Measurements from ENCODE around the gene LRATD1. TPM values are rescaled to one million over a fixed set of nuclear protein-coding genes. Genes with fewer than 3 reads are reported as not detected.
"Not testable (repeated sequence)": the region's sequence is repeated elsewhere in the genome, so short reads cannot be mapped to it uniquely, and the experiment has no call there.

The LRATD1 gene
- polyA plus RNA-seq, 3 donors: not detected

DNA sequence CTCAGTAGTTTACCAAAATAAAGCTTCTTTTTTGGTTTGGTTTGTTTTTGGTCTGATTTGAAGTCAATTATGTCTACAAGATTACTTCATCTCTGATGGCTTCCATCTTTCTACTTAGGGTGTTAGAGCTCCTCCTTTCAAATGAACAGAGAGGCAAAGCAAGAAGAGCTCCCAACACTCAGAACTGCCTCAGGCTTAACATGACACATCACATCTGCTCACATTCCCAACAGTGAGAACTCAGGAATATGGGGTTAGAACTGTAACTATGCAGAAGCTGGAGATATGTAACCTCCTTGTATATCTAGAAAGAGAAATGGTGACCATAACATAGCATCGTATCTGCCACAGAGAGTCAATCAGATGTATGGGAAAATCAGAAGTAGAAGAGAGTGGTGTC is 11.4 kb upstream of the LRATD1 start:
- H3K4me1 Mint-ChIP-seq: no peaks in the 10 kb centered on the region
- H3K4me2 ChIP-seq (replicated peaks; ENCODE audit: extremely low read depth, low read length, poor library complexity, severe bottlenecking): no peak overlapping the region

DNA sequence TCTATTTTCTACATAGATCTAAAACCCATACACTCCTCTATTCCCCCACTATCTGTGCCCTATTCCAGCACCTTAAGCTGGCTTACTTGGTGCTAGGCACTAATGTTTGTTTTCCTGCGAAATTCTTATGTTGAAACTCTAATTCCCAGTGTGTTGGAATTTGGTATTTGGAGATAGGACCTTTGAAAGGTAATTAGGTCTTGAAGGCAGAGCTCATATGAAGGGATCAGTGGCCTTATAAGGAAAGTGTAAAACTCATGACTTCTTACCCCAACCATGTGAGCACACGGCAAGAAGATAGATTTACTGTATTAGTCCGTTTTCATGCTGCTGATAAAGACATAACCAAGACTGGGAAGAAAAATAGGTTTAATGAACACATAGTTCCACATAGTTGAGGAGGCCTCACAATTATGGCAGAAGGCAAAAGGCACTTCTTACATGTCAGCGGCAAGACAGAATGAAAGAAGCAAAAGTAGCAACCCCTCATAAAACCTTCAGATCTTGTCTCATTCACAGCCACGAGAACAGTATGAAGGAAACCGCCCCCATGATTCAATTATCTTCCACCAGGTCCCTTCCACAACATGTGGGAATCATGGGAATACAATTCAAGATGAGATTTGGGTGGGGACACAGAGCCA is 10.5 kb upstream of the LRATD1 start:
- intact Hi-C loops (cut with micrococcal nuclease): no loop called here
- no peak overlapping the region for H3K27ac ChIP-seq (ENCODE audit: low read depth in 1 of 2, low read length in 2 of 2)
- no peaks in the 10 kb centered on the region for H3K4me1 ChIP-seq (ENCODE audit: control insufficient read depth in 1 of 2, insufficient read depth in 2 of 2, low read length in 2 of 2)
- H2AFZ ChIP-seq (ENCODE audit: insufficient read depth, low read depth, low read length, poor library complexity, severe bottlenecking): no peak overlapping the region
- H3K9ac ChIP-seq (ENCODE audit: insufficient read depth, low read length, poor library complexity, severe bottlenecking): no peak overlapping the region
- no peak overlapping the region for H3K4me2 ChIP-seq (replicated peaks; ENCODE audit: extremely low read depth, low read length, poor library complexity, severe bottlenecking)
- no peaks in the 10 kb centered on the region for H3K9me3 ChIP-seq (replicated peaks in 1 of 2; ENCODE audit: control insufficient read depth in 1 of 2, insufficient read depth in 1 of 2, low read length in 2 of 2)
- no peaks in the 10 kb centered on the region for H3K27me3 ChIP-seq (ENCODE audit: control insufficient read depth in 2 of 2, insufficient read depth in 2 of 2, low read length in 2 of 2)
- no peak for DNase-seq
- no peaks in the 10 kb centered on the region for H3K79me2 ChIP-seq (ENCODE audit: insufficient read depth, low read length)
- no peak overlapping the region for H3K27ac Mint-ChIP-seq
- peaks cover 0 to 4% (median 0%) of the 10 kb centered on the region in 7 donors for H3K9me3 Mint-ChIP-seq
- H3K36me3 ChIP-seq (replicated peaks in 1 of 2; ENCODE audit: control insufficient read depth in 1 of 2, insufficient read depth in 2 of 2, low read length in 2 of 2): no peaks in the 10 kb centered on the region
- H3K4me3 ChIP-seq (replicated peaks in 1 of 3; ENCODE audit: low read depth in 2 of 3, low read length in 3 of 3): no peak overlapping the region
- H4K20me1 ChIP-seq (ENCODE audit: insufficient read depth, low read length): no peaks in the 10 kb centered on the region
- no peaks in the 10 kb centered on the region for H3K4me1 Mint-ChIP-seq
- no peaks in the 10 kb centered on the region for H3K36me3 Mint-ChIP-seq
- 60% methylated on average over 1 of the region's 6 CpGs for WGBS (ENCODE audit: insufficient coverage)
- H3K27me3 Mint-ChIP-seq (ENCODE audit: low read depth in 3 of 3): peaks cover 0 to 2% (median 0%) of the 10 kb centered on the region in 3 donors
- TF ChIP-seq, protein P1, sequence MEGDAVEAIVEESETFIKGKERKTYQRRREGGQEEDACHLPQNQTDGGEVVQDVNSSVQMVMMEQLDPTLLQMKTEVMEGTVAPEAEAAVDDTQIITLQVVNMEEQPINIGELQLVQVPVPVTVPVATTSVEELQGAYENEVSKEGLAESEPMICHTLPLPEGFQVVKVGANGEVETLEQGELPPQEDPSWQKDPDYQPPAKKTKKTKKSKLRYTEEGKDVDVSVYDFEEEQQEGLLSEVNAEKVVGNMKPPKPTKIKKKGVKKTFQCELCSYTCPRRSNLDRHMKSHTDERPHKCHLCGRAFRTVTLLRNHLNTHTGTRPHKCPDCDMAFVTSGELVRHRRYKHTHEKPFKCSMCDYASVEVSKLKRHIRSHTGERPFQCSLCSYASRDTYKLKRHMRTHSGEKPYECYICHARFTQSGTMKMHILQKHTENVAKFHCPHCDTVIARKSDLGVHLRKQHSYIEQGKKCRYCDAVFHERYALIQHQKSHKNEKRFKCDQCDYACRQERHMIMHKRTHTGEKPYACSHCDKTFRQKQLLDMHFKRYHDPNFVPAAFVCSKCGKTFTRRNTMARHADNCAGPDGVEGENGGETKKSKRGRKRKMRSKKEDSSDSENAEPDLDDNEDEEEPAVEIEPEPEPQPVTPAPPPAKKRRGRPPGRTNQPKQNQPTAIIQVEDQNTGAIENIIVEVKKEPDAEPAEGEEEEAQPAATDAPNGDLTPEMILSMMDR (IDR thresholded peaks at IDR 0.05): no peak
- H3K4me3 Mint-ChIP-seq: no peak overlapping the region

More for the DNA sequence above, 11.4 kb upstream of the LRATD1 start:
- Histone ChIP-seq H2AFZ (ENCODE audit: insufficient read depth, low read depth, low read length, poor library complexity, severe bottlenecking) (no peak overlapping the region), H3K36me3 (replicated peaks in 1 of 2; ENCODE audit: control insufficient read depth in 1 of 2, insufficient read depth in 2 of 2, low read length in 2 of 2) (no peaks in the 10 kb centered on the region), H3K79me2 (ENCODE audit: insufficient read depth, low read length) (no peaks in the 10 kb centered on the region), H3K27ac (ENCODE audit: low read depth in 1 of 2, low read length in 2 of 2) (no peak overlapping the region), H3K9me3 (replicated peaks in 1 of 2; ENCODE audit: control insufficient read depth in 1 of 2, insufficient read depth in 1 of 2, low read length in 2 of 2) (no peaks in the 10 kb centered on the region), H3K4me3 (replicated peaks in 1 of 3; ENCODE audit: low read depth in 2 of 3, low read length in 3 of 3) (no peak overlapping the region), H3K9ac (ENCODE audit: insufficient read depth, low read length, poor library complexity, severe bottlenecking) (no peak overlapping the region), H4K20me1 (ENCODE audit: insufficient read depth, low read length) (no peaks in the 10 kb centered on the region), H3K27me3 (ENCODE audit: control insufficient read depth in 2 of 2, insufficient read depth in 2 of 2, low read length in 2 of 2) (no peaks in the 10 kb centered on the region), H3K4me1 (ENCODE audit: control insufficient read depth in 1 of 2, insufficient read depth in 2 of 2, low read length in 2 of 2) (no peaks in the 10 kb centered on the region)
- intact Hi-C loops (cut with micrococcal nuclease): no loop called here
- Mint-ChIP-seq H3K27ac (no peak overlapping the region), H3K9me3 (peaks cover 0 to 4% (median 0%) of the 10 kb centered on the region in 7 donors), H3K36me3 (no peaks in the 10 kb centered on the region), H3K27me3 (ENCODE audit: low read depth in 3 of 3) (peaks cover 0 to 2% (median 0%) of the 10 kb centered on the region in 3 donors), H3K4me3 (no peak overlapping the region)
- no peak for DNase-seq
- TF ChIP-seq, protein P1 (IDR thresholded peaks at IDR 0.05): no peak
- 100% methylated on average over 1 of the region's 1 CpG for WGBS (ENCODE audit: insufficient coverage)

DNA sequence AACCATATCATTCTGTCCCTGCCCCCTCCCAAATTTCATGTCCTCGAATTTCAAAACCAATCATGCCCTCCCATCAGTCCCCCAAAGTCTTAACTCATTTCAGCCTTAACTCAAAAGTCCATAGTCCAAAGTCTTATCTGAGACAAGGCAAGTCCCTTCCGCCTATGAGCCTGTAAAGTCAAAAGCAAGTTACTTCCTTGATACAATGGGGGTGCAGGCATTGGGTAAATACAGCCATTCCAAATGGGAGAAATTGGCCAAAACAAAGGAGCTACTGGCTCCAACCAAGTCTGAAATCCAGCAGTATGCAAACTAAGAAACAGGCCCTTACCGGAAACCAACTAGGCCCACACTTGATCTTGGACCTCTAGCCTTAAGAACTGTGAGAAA is 10.0 kb upstream of the LRATD1 start:
- H3K4me1 ChIP-seq (ENCODE audit: control insufficient read depth in 1 of 2, insufficient read depth in 2 of 2, low read length in 2 of 2); H3K36me3 Mint-ChIP-seq; H4K20me1 ChIP-seq (ENCODE audit: insufficient read depth, low read length); H2AFZ ChIP-seq (ENCODE audit: insufficient read depth, low read depth, low read length, poor library complexity, severe bottlenecking); H3K27me3 ChIP-seq (ENCODE audit: control insufficient read depth in 2 of 2, insufficient read depth in 2 of 2, low read length in 2 of 2); H3K4me3 Mint-ChIP-seq; H3K27ac Mint-ChIP-seq; H3K36me3 ChIP-seq (replicated peaks in 1 of 2; ENCODE audit: control insufficient read depth in 1 of 2, insufficient read depth in 2 of 2, low read length in 2 of 2); H3K9ac ChIP-seq (ENCODE audit: insufficient read depth, low read length, poor library complexity, severe bottlenecking); H3K4me3 ChIP-seq (replicated peaks in 1 of 3; ENCODE audit: low read depth in 2 of 3, low read length in 3 of 3); H3K79me2 ChIP-seq (ENCODE audit: insufficient read depth, low read length); H3K27me3 Mint-ChIP-seq (ENCODE audit: low read depth in 3 of 3); H3K9me3 ChIP-seq (replicated peaks in 1 of 2; ENCODE audit: control insufficient read depth in 1 of 2, insufficient read depth in 1 of 2, low read length in 2 of 2); DNase-seq; H3K4me2 ChIP-seq (replicated peaks; ENCODE audit: extremely low read depth, low read length, poor library complexity, severe bottlenecking); H3K9me3 Mint-ChIP-seq; intact Hi-C loops (cut with micrococcal nuclease); H3K4me1 Mint-ChIP-seq; H3K27ac ChIP-seq (ENCODE audit: low read depth in 1 of 2, low read length in 2 of 2): not testable (repeated sequence)
- WGBS (ENCODE audit: insufficient coverage): 88% methylated on average over 1 of the region's 3 CpGs

Measured in CD14-positive monocyte (primary cell).